ENCODE results near the gene DOLPP1.

Gene DOLPP1

DNA sequence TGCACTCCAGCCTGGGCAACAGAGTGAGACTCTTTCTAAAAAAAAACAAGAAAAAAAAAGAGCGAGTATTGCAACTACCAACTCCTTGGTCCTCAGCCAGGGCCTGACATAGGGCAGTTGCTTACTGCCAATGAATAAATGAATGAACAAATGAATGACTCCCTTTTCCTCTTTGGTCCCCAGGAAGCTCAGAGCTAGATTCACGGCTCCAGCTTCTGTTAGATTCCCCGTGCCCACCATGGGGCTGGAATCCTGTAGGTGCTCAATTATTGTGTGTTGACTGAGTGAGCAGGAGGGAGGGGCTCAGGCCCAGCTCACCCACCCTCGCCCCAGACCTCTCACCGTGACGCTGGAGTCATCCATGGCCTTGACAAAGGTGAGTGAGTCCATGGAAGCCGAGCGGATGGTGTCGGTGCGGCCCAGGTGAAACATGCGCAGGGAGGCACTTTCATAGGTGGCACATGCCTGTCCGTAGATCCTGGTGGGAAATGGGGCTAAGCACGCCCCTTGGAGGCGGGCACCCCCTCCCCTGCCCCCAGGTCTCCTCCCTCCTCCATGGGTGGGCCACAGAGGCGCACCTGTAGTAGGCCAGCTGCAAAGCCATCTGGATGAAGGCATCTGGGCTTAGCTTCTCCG, 16.9 kb downstream of the DOLPP1 start:
- Histone ChIP-seq H3K36me3 (ENCODE audit: insufficient read depth, low read depth, low read length) (no peaks in the 10 kb centered on the region), H3K27ac (ENCODE audit: low read length) (no peak overlapping the region), H3K4me3 (ENCODE audit: low read length) (no peak overlapping the region), H3K9me3 (ENCODE audit: insufficient read depth, low read depth, low read length) (no peaks in the 10 kb centered on the region), H3K9ac (ENCODE audit: low read depth, low read length) (no peak overlapping the region), H3K4me1 (ENCODE audit: insufficient read depth, low read length) (no peaks in the 10 kb centered on the region), H3K27me3 (ENCODE audit: insufficient read depth, low read length) (peaks cover 16% of the 10 kb centered on the region)

- no peaks in the 10 kb centered on the region for H3K36me3 ChIP-seq (ENCODE audit: insufficient read depth, low read depth, low read length)
- H3K9ac ChIP-seq (ENCODE audit: low read depth, low read length) = no peak overlapping the region
- H3K4me1 ChIP-seq (ENCODE audit: insufficient read depth, low read length) = no peaks in the 10 kb centered on the region
These were observed 17.4 kb downstream of the DOLPP1 start for GRCh38 chr9:129098328-129098727.

GRCh38 chr9:129100383-129101169, 19.7 kb downstream of the DOLPP1 start:
- no peak overlapping the region for H3K9ac ChIP-seq (ENCODE audit: low read depth, low read length)
- no peak overlapping the region for H3K27ac ChIP-seq (ENCODE audit: low read length)
- no peaks in the 10 kb centered on the region for H3K9me3 ChIP-seq (ENCODE audit: insufficient read depth, low read depth, low read length)
- no peaks in the 10 kb centered on the region for H3K4me1 ChIP-seq (ENCODE audit: insufficient read depth, low read length)
- H3K4me3 ChIP-seq (ENCODE audit: low read length) = no peak overlapping the region
- H3K36me3 ChIP-seq (ENCODE audit: insufficient read depth, low read depth, low read length) = no peaks in the 10 kb centered on the region
- peaks cover 16% of the 10 kb centered on the region for H3K27me3 ChIP-seq (ENCODE audit: insufficient read depth, low read length)

More at GRCh38 chr9:129098328-129098727, 17.4 kb downstream of the DOLPP1 start:
- Histone ChIP-seq H3K27me3 (ENCODE audit: insufficient read depth, low read length) (peaks cover 16% of the 10 kb centered on the region), H3K4me3 (ENCODE audit: low read length) (no peak overlapping the region), H3K27ac (ENCODE audit: low read length) (no peak overlapping the region), H3K9me3 (ENCODE audit: insufficient read depth, low read depth, low read length) (no peaks in the 10 kb centered on the region)

DNA sequence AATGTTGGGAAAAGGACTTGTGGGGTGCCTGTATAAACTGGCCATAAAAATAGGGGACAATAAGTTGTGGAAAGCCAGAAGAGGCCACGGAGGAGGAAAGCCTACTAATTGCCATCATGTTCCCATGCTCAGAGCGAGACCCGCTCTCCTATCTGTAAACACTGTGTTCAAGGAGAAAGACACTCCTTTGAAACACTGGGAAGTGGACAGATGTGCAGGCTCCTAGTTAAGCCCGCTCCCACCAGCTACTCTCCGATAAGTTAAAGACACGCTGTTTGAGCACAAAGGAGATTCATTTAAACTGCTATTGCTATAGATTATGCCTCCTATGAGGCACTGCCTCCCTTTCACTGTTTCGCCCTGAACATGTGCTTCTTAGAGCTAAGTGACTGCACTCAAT, 20.4 kb downstream of the DOLPP1 start:
- no peak overlapping the region for H3K4me3 ChIP-seq (ENCODE audit: low read length)
- H3K27me3 ChIP-seq (ENCODE audit: insufficient read depth, low read length) = peaks cover 16% of the 10 kb centered on the region
- H3K27ac ChIP-seq (ENCODE audit: low read length) = no peak overlapping the region
- H3K9me3 ChIP-seq (ENCODE audit: insufficient read depth, low read depth, low read length) = no peaks in the 10 kb centered on the region
- no peaks in the 10 kb centered on the region for H3K36me3 ChIP-seq (ENCODE audit: insufficient read depth, low read depth, low read length)
- no peaks in the 10 kb centered on the region for H3K4me1 ChIP-seq (ENCODE audit: insufficient read depth, low read length)
- H3K9ac ChIP-seq (ENCODE audit: low read depth, low read length) = no peak overlapping the region

GRCh38 chr9:129102095-129102525, 21.2 kb downstream of the DOLPP1 start:
- H3K36me3 ChIP-seq (ENCODE audit: insufficient read depth, low read depth, low read length) = no peaks in the 10 kb centered on the region
- peaks cover 16% of the 10 kb centered on the region for H3K27me3 ChIP-seq (ENCODE audit: insufficient read depth, low read length)
- no peak overlapping the region for H3K9ac ChIP-seq (ENCODE audit: low read depth, low read length)
- H3K4me3 ChIP-seq (ENCODE audit: low read length) = no peak overlapping the region
- H3K27ac ChIP-seq (ENCODE audit: low read length) = no peak overlapping the region
- H3K4me1 ChIP-seq (ENCODE audit: insufficient read depth, low read length) = no peaks in the 10 kb centered on the region
- H3K9me3 ChIP-seq (ENCODE audit: insufficient read depth, low read depth, low read length) = no peaks in the 10 kb centered on the region

DNA sequence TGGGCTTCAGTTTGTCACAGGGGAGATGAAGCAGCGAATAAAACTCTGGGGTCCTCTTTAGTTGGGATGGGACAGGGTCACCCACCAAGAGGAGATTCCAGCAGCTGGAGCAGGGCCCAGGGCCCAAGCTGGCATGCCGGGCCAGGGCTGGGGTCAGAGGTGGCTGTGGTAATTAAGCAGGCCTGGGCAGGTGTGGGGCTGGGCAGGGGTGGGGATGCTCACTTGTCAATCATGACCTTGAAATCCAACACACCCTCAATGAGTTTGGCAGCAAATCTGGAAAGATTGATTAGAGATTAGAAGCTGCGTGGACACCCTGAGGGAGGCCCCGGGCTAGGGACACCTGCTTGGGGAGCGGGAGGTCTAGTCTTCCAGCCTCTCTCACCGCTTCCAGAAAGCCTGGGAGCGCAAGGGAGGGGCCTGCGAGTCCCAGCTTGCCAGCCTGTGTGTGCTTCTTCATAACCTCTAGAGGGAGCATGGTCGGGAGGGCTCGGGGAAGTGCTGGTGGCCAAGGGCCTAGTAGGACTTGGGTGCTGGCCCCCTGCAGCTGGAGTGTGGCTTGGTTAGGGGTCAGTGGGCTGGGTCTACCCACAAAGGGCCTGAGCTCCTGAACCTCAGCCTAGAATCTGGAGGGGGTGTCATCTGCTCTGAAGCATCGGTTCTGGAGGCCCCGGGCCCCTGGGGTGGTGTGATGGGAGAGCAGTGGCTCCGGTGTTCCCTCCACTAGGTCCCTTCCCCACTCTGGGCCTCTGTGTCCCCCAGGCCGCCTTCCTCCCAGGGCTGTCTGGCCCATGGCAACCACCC, 22.1 kb downstream of the DOLPP1 start:
- no peaks in the 10 kb centered on the region for H3K9me3 ChIP-seq (ENCODE audit: insufficient read depth, low read depth, low read length)
- H3K4me3 ChIP-seq (ENCODE audit: low read length) = no peak overlapping the region
- peaks cover 16% of the 10 kb centered on the region for H3K27me3 ChIP-seq (ENCODE audit: insufficient read depth, low read length)
- no peaks in the 10 kb centered on the region for H3K4me1 ChIP-seq (ENCODE audit: insufficient read depth, low read length)
- H3K36me3 ChIP-seq (ENCODE audit: insufficient read depth, low read depth, low read length) = no peaks in the 10 kb centered on the region
- H3K27ac ChIP-seq (ENCODE audit: low read length) = no peak overlapping the region
- H3K9ac ChIP-seq (ENCODE audit: low read depth, low read length) = no peak overlapping the region

DNA sequence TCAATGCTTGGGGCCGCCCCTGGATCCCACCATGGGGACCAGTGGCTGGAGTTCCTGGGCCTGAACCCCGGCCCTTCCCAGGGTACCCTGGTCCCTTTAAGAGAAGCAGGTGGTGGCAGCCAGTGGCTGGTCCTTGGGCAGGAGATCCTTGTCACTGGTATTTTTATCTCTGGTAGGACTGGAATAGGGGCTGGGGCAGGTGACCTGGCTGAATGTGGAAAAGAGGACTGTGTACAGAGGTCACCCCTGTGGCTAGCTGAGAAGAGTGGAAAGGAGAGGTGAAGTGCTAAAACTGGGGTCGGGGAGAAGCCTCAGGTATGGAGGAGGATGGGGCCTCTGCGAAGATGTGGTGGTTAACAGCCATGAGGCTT, 22.7 kb downstream of the DOLPP1 start:
- Histone ChIP-seq H3K9me3 (ENCODE audit: insufficient read depth, low read depth, low read length) (no peaks in the 10 kb centered on the region), H3K36me3 (ENCODE audit: insufficient read depth, low read depth, low read length) (no peaks in the 10 kb centered on the region), H3K4me3 (ENCODE audit: low read length) (no peak overlapping the region), H3K4me1 (ENCODE audit: insufficient read depth, low read length) (no peaks in the 10 kb centered on the region), H3K9ac (ENCODE audit: low read depth, low read length) (no peak overlapping the region), H3K27ac (ENCODE audit: low read length) (no peak overlapping the region), H3K27me3 (ENCODE audit: insufficient read depth, low read length) (peaks cover 17% of the 10 kb centered on the region)

GRCh38 chr9:129104051-129104450, 23.1 kb downstream of the DOLPP1 start:
- H3K27me3 ChIP-seq (ENCODE audit: insufficient read depth, low read length) = peaks cover 22% of the 10 kb centered on the region
- H3K4me1 ChIP-seq (ENCODE audit: insufficient read depth, low read length) = no peaks in the 10 kb centered on the region
- H3K9ac ChIP-seq (ENCODE audit: low read depth, low read length) = no peak overlapping the region
- H3K9me3 ChIP-seq (ENCODE audit: insufficient read depth, low read depth, low read length) = no peaks in the 10 kb centered on the region
- H3K36me3 ChIP-seq (ENCODE audit: insufficient read depth, low read depth, low read length) = no peaks in the 10 kb centered on the region
- no peak overlapping the region for H3K4me3 ChIP-seq (ENCODE audit: low read length)
- no peak overlapping the region for H3K27ac ChIP-seq (ENCODE audit: low read length)

- H3K36me3 ChIP-seq (ENCODE audit: insufficient read depth, low read depth, low read length) = no peaks in the 10 kb centered on the region
- H3K4me3 ChIP-seq (ENCODE audit: low read length) = no peak overlapping the region
- no peak overlapping the region for H3K9ac ChIP-seq (ENCODE audit: low read depth, low read length)
- H3K27ac ChIP-seq (ENCODE audit: low read length) = no peak overlapping the region
- H3K4me1 ChIP-seq (ENCODE audit: insufficient read depth, low read length) = no peaks in the 10 kb centered on the region
- H3K9me3 ChIP-seq (ENCODE audit: insufficient read depth, low read depth, low read length) = no peaks in the 10 kb centered on the region
- peaks cover 29% of the 10 kb centered on the region for H3K27me3 ChIP-seq (ENCODE audit: insufficient read depth, low read length)
These were observed 25.2 kb downstream of the DOLPP1 start for GRCh38 chr9:129105857-129106694.

- no peak overlapping the region for H3K27ac ChIP-seq (ENCODE audit: low read length)
- no peaks in the 10 kb centered on the region for H3K4me1 ChIP-seq (ENCODE audit: insufficient read depth, low read length)
- no peaks in the 10 kb centered on the region for H3K9me3 ChIP-seq (ENCODE audit: insufficient read depth, low read depth, low read length)
- H3K4me3 ChIP-seq (ENCODE audit: low read length) = no peak overlapping the region
- H3K36me3 ChIP-seq (ENCODE audit: insufficient read depth, low read depth, low read length) = no peaks in the 10 kb centered on the region
- H3K27me3 ChIP-seq (ENCODE audit: insufficient read depth, low read length) = peaks cover 20% of the 10 kb centered on the region
- no peak overlapping the region for H3K9ac ChIP-seq (ENCODE audit: low read depth, low read length)
These were observed 26.7 kb downstream of the DOLPP1 start for GRCh38 chr9:129107651-129108050.

DNA sequence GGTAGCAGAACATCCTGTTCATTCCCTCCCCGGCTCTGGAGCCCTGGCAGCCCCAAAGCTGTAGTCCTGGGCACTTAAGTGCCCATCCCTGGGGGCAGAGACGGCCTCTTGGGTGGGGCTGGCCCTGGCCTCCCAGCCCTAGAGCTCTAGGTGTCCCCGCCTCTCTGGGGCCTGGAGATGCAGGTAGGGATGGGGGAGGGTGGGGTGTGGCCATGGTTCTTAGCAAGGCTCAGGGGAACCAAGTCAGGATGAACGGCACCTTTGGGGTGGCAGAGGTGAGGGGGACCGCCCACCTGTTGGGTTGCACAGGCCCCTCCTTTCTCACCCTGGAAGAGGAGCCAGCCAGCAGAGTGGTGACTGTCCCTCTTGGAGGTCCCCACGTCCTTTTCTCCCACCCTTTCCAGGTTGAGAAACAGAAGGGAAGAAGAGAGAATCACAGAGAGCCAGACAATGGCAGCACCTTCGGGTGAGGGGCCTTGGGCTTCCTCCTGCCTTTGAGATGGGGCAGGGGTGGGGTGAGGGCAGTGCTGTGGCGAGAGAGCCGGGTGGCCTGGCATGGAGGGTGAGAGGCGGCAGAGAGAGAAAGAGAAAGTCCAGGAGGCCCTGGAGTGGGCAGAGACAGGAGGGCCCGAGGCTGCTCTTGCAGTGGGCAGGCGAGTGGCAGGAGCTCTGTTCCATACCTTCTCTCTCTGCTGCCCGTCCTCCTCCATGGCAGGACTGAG, 27.3 kb downstream of the DOLPP1 start:
- no peak overlapping the region for H3K27ac ChIP-seq (ENCODE audit: low read length)

More for the DNA sequence above, 27.3 kb downstream of the DOLPP1 start:
- no peaks in the 10 kb centered on the region for H3K9me3 ChIP-seq (ENCODE audit: insufficient read depth, low read depth, low read length)
- H3K4me1 ChIP-seq (ENCODE audit: insufficient read depth, low read length) = no peaks in the 10 kb centered on the region
- H3K4me3 ChIP-seq (ENCODE audit: low read length) = no peak overlapping the region
- H3K27me3 ChIP-seq (ENCODE audit: insufficient read depth, low read length) = peaks cover 20% of the 10 kb centered on the region
- no peaks in the 10 kb centered on the region for H3K36me3 ChIP-seq (ENCODE audit: insufficient read depth, low read depth, low read length)
- no peak overlapping the region for H3K9ac ChIP-seq (ENCODE audit: low read depth, low read length)
